Fibroblast of lung (primary cell): ENCODE results near the gene FMN1. TPM values are rescaled to one million over a fixed set of nuclear protein-coding genes. Genes with fewer than 3 reads are reported as not detected.

Experiments
- DNase-seq, 2 donors: peaks; one replicate each; pipeline versions ENCODE4 v3.0.0 to v3.0.0-alpha.2; 2010; ENCODE audit warnings: low read depth in 2 of 2
- H2AFZ ChIP-seq: 2 replicates; pipeline ENCODE4 v1.5.1; 2012; ENCODE audit warnings: low read length, control low read depth, inconsistent platforms
- H3K27ac ChIP-seq: 2 replicates; pipeline ENCODE4 v1.5.1; 2011; ENCODE audit warnings: low read length, control low read depth; ENCODE audit not compliant: insufficient read depth
- H3K27me3 ChIP-seq: 2 replicates; pipeline ENCODE4 v1.5.1; 2011; ENCODE audit warnings: mild to moderate bottlenecking, low read length; ENCODE audit not compliant: control insufficient read depth, insufficient read depth
- H3K36me3 ChIP-seq: 2 replicates; pipeline ENCODE4 v1.5.1; 2011; ENCODE audit warnings: low read length; ENCODE audit not compliant: control insufficient read depth, insufficient read depth
- H3K4me1 ChIP-seq: 2 replicates; pipeline ENCODE4 v1.5.1; 2011; ENCODE audit warnings: low read length; ENCODE audit not compliant: control insufficient read depth, insufficient read depth; ENCODE audit errors: extremely low read depth
- H3K4me2 ChIP-seq: 2 replicates; pipeline ENCODE4 v1.5.1; 2011; ENCODE audit warnings: low read length, control low read depth; ENCODE audit not compliant: insufficient read depth; ENCODE audit errors: extremely low read depth
- H3K4me3 ChIP-seq, 4 experiments: fragments of 200-600 bp in 1 of 4; sonication (generic) in 1 of 4; replicated peaks in 1 of 4; 2 replicates each; pipeline ENCODE4 v1.5.1; 2011 to 2016; ENCODE audit warnings: low read length in 4 of 4, low read depth in 3 of 4, mild to moderate bottlenecking in 3 of 4, control low read depth in 2 of 4, inconsistent platforms in 1 of 4, mixed read lengths in 1 of 4; ENCODE audit not compliant: insufficient read depth in 1 of 4; ENCODE audit errors: control extremely low read depth in 1 of 4
- H3K79me2 ChIP-seq: 2 replicates; pipeline ENCODE4 v1.5.1; 2012; ENCODE audit warnings: mild to moderate bottlenecking, low read length, inconsistent platforms; ENCODE audit not compliant: control insufficient read depth, insufficient read depth
- H3K9ac ChIP-seq: 2 replicates; pipeline ENCODE4 v1.5.1; 2011; ENCODE audit warnings: mild to moderate bottlenecking, low read length, control low read depth; ENCODE audit not compliant: insufficient read depth
- H3K9me3 ChIP-seq: 2 replicates; pipeline ENCODE4 v1.5.1; 2012; ENCODE audit warnings: low read depth, low read length; ENCODE audit not compliant: control insufficient read depth, insufficient read depth
- H4K20me1 ChIP-seq: 2 replicates; pipeline ENCODE4 v1.5.1; 2011; ENCODE audit warnings: low read length; ENCODE audit not compliant: control insufficient read depth, insufficient read depth; ENCODE audit errors: extremely low read depth
- EZH2 ChIP-seq: IDR thresholded peaks from 2 replicates; pipeline ENCODE4 v1.5.1; 2012; ENCODE audit warnings: low read length, control low read depth, mild to moderate bottlenecking; ENCODE audit errors: missing control alignments
- polyA plus RNA-seq, 2 donors: library from polyadenylated mRNA; depleted of rRNA in 1 of 2; stranded (reverse) in 1 of 2; unstranded in 1 of 2; fragments of >200 nt; gene quantifications; 2 replicates each; pipeline ENCODE4 v1.2.1, GENCODE V29; 2011 to 2012; ENCODE audit warnings: missing spikeins in 1 of 2
- total RNA-seq: library from RNA; depleted of rRNA; stranded (reverse); fragments of >200 nt; gene quantifications from 2 replicates; pipeline ENCODE4 v1.2.1, GENCODE V29; 2014
- TF ChIP-seq, protein P1 (sequence below), 2 donors: IDR thresholded peaks in 1 of 2; conservative IDR thresholded peaks in 1 of 2; 1 replicate in 1 of 2; 2 replicates in 1 of 2; pipeline ENCODE4 v1.5.1; 2011 to 2012; ENCODE audit warnings: low read length in 2 of 2, control low read depth in 1 of 2, inconsistent platforms in 1 of 2, low read depth in 1 of 2, mild to moderate bottlenecking in 1 of 2

FMN1 gene
- total and polyA plus RNA-seq, 2 donors (not counting 1 experiment from before 2014, with no cell fraction given) = 7.5 to 43.8 TPM

DNA sequence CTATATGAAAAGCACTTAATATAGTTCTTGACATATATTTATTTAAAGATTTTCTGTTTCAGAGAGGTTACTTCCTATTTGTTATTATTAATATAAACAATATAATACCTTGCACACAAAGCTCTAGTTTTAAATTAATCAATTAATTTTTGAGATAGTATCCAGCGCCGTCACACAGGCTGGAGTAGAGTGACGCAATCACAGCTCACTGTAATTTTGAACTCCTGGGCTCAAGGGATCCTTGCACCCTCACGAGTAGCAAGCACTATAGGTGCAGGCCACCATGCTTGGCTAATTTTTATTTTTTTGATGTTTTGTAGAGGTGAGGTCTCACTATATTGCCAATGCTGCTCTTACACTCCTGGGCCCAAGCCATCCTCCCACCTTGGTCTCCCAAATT, 267.4 kb downstream of the FMN1 start:
- H3K79me2 ChIP-seq = no peaks in the 10 kb centered on the region
- H3K9me3 ChIP-seq = no peaks in the 10 kb centered on the region
- no peak overlapping the region for H3K4me3 ChIP-seq
- H3K9ac ChIP-seq = no peak overlapping the region
- H3K36me3 ChIP-seq = no peaks in the 10 kb centered on the region
- H3K4me2 ChIP-seq = no peak overlapping the region
- H4K20me1 ChIP-seq = no peaks in the 10 kb centered on the region
- no peaks in the 10 kb centered on the region for H3K27me3 ChIP-seq
- no peak for DNase-seq
- H2AFZ ChIP-seq = no peak overlapping the region
- no peak overlapping the region for H3K27ac ChIP-seq
- no peaks in the 10 kb centered on the region for H3K4me1 ChIP-seq
- TF ChIP-seq, protein P1, sequence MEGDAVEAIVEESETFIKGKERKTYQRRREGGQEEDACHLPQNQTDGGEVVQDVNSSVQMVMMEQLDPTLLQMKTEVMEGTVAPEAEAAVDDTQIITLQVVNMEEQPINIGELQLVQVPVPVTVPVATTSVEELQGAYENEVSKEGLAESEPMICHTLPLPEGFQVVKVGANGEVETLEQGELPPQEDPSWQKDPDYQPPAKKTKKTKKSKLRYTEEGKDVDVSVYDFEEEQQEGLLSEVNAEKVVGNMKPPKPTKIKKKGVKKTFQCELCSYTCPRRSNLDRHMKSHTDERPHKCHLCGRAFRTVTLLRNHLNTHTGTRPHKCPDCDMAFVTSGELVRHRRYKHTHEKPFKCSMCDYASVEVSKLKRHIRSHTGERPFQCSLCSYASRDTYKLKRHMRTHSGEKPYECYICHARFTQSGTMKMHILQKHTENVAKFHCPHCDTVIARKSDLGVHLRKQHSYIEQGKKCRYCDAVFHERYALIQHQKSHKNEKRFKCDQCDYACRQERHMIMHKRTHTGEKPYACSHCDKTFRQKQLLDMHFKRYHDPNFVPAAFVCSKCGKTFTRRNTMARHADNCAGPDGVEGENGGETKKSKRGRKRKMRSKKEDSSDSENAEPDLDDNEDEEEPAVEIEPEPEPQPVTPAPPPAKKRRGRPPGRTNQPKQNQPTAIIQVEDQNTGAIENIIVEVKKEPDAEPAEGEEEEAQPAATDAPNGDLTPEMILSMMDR (conservative IDR thresholded peaks at IDR 0.05 in 1 of 2, IDR thresholded peaks at IDR 0.05 in 1 of 2; ENCODE audit: low read depth in 1 of 2, low read length in 2 of 2) = no peak
- no peak for TF ChIP-seq EZH2

DNA sequence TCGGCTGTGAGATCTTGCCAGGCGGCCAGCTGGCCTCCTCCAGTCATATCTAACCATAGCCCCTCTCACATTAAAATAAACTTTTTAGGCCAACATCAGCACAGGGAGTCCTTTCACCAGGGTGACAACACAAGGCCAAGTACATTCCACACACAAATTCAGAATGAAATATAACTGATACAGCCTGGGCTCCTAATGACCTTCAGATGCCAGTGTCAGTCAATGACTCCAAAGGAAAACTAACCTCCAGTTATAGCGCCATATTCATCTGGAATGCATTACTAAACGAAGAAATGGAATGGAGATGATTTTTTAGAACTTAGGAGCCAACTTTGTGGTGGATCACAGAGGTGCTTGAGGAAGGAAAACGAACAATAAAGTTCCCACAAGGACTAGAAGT, 271.3 kb downstream of the FMN1 start:
- H3K4me1 ChIP-seq = peaks cover 27% of the 10 kb centered on the region
- H4K20me1 ChIP-seq = no peaks in the 10 kb centered on the region
- no peaks in the 10 kb centered on the region for H3K36me3 ChIP-seq
- no peaks in the 10 kb centered on the region for H3K9me3 ChIP-seq
- no peak overlapping the region for H3K27ac ChIP-seq
- no peak overlapping the region for H2AFZ ChIP-seq
- H3K9ac ChIP-seq = no peak overlapping the region
- H3K4me3 ChIP-seq = no peak overlapping the region
- TF ChIP-seq, protein P1 (conservative IDR thresholded peaks at IDR 0.05 in 1 of 2, IDR thresholded peaks at IDR 0.05 in 1 of 2; ENCODE audit: low read depth in 1 of 2, low read length in 2 of 2) = no peak
- TF ChIP-seq EZH2 = no peak
- no peaks in the 10 kb centered on the region for H3K27me3 ChIP-seq
- H3K4me2 ChIP-seq = no peak overlapping the region
- no peaks in the 10 kb centered on the region for H3K79me2 ChIP-seq
- DNase-seq = no peak

DNA sequence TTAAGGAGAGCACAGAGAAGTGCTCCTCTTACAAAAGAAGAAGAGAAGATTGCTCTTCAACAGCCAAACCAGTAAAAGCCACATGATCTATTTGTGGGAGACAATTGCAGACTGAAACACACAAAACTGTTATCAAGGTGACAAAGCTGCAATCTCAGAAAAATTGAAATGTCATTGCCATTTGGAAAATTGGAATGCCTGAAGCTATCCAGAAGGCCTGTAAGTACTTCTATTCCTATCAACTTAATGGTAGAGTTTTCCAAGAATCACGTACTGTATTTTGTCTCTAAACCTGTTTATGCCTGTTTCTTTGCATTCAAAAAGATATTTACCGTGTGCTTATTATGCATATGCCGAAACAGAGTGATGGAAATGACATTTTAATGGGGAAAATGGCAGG, 272.0 kb downstream of the FMN1 start:
- Histone ChIP-seq H3K4me2 (no peak overlapping the region), H3K4me1 (peaks cover 27% of the 10 kb centered on the region), H3K27me3 (no peaks in the 10 kb centered on the region), H3K4me3 (no peak overlapping the region), H4K20me1 (no peaks in the 10 kb centered on the region), H2AFZ (no peak overlapping the region), H3K9ac (no peak overlapping the region), H3K79me2 (no peaks in the 10 kb centered on the region), H3K27ac (no peak overlapping the region), H3K9me3 (no peaks in the 10 kb centered on the region), H3K36me3 (no peaks in the 10 kb centered on the region)
- no peak for DNase-seq
- no peak for TF ChIP-seq EZH2
- TF ChIP-seq, protein P1 (conservative IDR thresholded peaks at IDR 0.05 in 1 of 2, IDR thresholded peaks at IDR 0.05 in 1 of 2; ENCODE audit: low read depth in 1 of 2, low read length in 2 of 2) = no peak
